ENCODE results near the gene COX5A. TPM values are rescaled to one million over a fixed set of nuclear protein-coding genes. Genes with fewer than 3 reads are reported as not detected.

Gene COX5A
- total RNA-seq, 1 donor from 2014 or later = 290 TPM

DNA sequence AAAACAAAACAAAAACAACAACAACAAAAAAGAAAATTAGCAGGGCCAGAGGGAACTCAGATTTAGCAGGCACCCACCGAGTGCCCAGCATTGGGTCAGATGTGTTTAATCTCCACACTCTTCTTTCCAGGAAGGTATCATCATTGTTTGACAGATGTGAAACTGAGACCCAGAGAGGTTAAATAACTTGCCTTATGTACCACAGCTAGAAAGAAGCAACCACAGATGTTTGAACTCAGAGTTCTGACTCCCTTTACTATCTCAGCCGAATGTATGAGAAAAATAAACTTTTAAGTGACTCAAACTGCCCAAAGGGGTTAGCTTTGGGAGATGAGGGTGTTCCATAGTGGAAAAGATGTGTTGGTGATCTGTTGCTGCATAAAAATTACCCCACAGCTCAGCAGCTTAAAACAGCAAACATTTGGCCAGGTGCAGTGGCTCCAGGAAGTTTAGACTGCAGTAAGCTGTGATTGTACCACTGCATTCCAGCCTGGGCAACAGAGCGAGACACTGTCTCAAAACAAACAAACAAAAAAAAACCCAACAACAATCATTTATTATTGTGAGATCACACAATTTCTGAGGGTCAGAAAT, 23.2 kb upstream of the COX5A start:
- H3K4me3 Mint-ChIP-seq = no peak overlapping the region
- peak overlapping the region; percentile 65 for H3K27ac Mint-ChIP-seq
- H3K27me3 Mint-ChIP-seq (ENCODE audit: insufficient read depth) = peaks cover 46% of the 10 kb centered on the region
- no peaks in the 10 kb centered on the region for H3K36me3 Mint-ChIP-seq (ENCODE audit: low read depth)
- intact Hi-C loops (cut with micrococcal nuclease) = loop anchor here (1.0 kb wide), 1 partner anchor 23 kb away; no protein-coding TSS in a partner anchor
- no peak for DNase-seq (ENCODE audit: low spot score)
- no peaks in the 10 kb centered on the region for H3K9me3 Mint-ChIP-seq
- H3K4me1 Mint-ChIP-seq (ENCODE audit: low read depth) = peaks cover 27% of the 10 kb centered on the region

DNA sequence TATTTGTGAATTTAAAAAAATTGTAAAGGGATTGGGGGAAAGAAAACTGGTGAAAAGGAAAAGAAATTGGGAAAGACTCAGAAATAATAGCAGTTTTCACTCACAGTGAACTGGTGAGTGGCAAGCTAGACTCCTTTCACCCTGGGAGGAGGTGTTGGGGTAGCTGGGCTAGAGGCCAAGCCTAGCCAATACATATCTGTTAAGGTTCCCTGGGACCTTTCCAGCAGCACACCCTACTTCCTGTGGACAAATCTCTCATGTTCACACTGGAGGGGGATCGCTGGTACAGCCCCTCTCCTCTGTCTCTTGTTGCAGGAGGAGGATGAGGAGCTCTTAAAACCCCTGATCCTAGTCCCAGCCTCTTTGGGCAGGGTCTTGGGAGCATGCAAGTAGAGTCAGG, 22.4 kb upstream of the COX5A start:
- intact Hi-C loops (cut with micrococcal nuclease) = no loop called here
- H3K9me3 Mint-ChIP-seq = no peaks in the 10 kb centered on the region
- H3K4me1 Mint-ChIP-seq (ENCODE audit: low read depth) = peaks cover 31% of the 10 kb centered on the region
- peaks cover 51% of the 10 kb centered on the region for H3K27me3 Mint-ChIP-seq (ENCODE audit: insufficient read depth)
- H3K4me3 Mint-ChIP-seq = no peak overlapping the region
- H3K36me3 Mint-ChIP-seq (ENCODE audit: low read depth) = peaks cover 2% of the 10 kb centered on the region
- H3K27ac Mint-ChIP-seq = peak overlapping the region; percentile 23
- DNase-seq (ENCODE audit: low spot score) = no peak

DNA sequence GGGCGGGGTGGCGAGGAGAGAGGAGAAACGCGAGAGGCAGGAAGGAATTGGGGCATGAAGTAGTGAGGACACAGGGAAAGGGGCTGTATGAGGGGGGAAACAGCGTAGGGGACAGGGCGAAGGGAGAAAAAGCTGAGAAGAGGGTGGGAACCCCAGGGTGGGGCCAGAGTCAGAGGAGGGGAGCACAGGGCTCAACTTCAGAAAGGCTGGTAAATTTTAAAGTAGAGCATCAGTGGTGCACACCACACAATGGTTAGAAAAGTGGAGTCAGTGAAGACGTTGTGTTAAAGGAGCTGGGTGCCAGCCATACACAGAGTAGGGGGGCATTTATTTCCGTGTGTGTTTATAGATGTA, 21.7 kb upstream of the COX5A start:
- peaks cover 36% of the 10 kb centered on the region for H3K4me1 Mint-ChIP-seq (ENCODE audit: low read depth)
- no peaks in the 10 kb centered on the region for H3K9me3 Mint-ChIP-seq
- intact Hi-C loops (cut with micrococcal nuclease) = no loop called here
- no peak overlapping the region for H3K27ac Mint-ChIP-seq
- no peak for DNase-seq (ENCODE audit: low spot score)
- H3K36me3 Mint-ChIP-seq (ENCODE audit: low read depth) = peaks cover 2% of the 10 kb centered on the region
- peaks cover 52% of the 10 kb centered on the region for H3K27me3 Mint-ChIP-seq (ENCODE audit: insufficient read depth)
- H3K4me3 Mint-ChIP-seq = no peak overlapping the region

DNA sequence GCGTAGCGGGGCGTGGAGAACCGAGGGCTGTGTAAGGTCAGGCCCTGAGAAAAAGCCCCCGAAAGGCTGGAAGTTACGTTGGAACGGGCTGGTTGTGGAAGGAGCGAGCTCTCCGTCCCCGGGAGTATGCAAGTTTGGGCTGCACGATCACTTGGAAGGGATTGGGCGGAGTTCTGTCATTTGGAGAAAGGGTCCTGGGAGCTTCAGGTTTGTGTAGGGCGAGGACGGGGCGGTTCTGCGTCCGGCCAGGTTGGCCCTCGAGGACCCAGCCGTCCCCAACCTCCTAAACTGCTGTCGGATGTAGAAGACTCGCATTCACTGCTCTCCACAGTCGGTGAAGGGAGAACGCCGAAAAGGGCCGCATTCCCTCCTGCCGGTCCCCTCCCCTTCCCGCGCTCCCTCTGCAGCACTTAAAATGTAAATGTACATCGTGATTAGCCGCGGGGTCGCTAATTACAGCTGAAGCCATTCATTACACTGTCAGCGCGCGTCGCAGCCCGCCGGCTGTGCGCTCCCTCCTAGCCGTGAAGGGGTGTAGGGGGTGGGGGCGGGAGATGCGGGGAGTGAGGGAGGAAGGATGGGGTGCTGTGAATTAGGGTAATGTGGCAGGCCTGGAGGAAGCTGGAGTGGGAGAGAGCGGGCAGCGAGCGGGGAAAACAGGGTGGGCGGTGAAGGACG, 21.2 kb upstream of the COX5A start:
- DNase-seq (ENCODE audit: low spot score) = no peak
- H3K27me3 Mint-ChIP-seq (ENCODE audit: insufficient read depth) = peaks cover 52% of the 10 kb centered on the region
- no peaks in the 10 kb centered on the region for H3K9me3 Mint-ChIP-seq
- H3K4me1 Mint-ChIP-seq (ENCODE audit: low read depth) = peaks cover 36% of the 10 kb centered on the region
- H3K4me3 Mint-ChIP-seq = peak overlapping the region; percentile 53
- H3K36me3 Mint-ChIP-seq (ENCODE audit: low read depth) = peaks cover 2% of the 10 kb centered on the region
- peak overlapping the region; percentile 29 for H3K27ac Mint-ChIP-seq
- intact Hi-C loops (cut with micrococcal nuclease) = no loop called here

DNA sequence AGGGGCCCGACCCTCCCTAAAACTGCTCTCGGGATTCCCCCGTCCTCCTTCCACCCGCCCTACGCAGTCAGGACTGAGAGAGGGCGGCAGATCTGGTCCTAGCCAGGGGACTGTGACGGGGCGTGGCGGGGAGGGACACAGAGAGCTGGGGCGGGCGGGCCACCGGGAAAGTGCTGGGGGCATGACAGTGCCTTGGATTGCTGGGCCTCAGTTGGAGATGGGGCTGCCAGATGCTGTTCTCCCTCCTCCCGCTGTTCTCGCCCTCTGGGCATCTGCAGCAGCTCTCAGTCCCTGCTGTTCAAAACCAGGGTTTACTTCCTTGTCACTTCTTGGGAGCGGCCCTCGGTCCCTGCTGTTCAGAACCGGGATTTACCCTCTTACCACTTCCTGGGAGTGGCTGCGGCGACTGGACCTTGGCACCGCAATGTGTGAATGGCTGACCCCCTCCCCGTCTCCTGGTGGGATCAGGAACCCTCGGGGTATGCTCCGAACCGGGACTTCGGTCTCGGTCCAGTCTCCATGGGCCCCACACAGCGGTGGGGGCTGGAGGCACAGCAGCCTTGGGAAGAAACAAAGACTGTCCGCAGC, 20.5 kb upstream of the COX5A start:
- no peak for DNase-seq (ENCODE audit: low spot score)
- intact Hi-C loops (cut with micrococcal nuclease) = no loop called here
- no peak overlapping the region for H3K27ac Mint-ChIP-seq
- no peak overlapping the region for H3K4me3 Mint-ChIP-seq
- H3K36me3 Mint-ChIP-seq (ENCODE audit: low read depth) = peaks cover 2% of the 10 kb centered on the region
- H3K4me1 Mint-ChIP-seq (ENCODE audit: low read depth) = peaks cover 36% of the 10 kb centered on the region
- H3K27me3 Mint-ChIP-seq (ENCODE audit: insufficient read depth) = peaks cover 52% of the 10 kb centered on the region
- H3K9me3 Mint-ChIP-seq = no peaks in the 10 kb centered on the region

DNA sequence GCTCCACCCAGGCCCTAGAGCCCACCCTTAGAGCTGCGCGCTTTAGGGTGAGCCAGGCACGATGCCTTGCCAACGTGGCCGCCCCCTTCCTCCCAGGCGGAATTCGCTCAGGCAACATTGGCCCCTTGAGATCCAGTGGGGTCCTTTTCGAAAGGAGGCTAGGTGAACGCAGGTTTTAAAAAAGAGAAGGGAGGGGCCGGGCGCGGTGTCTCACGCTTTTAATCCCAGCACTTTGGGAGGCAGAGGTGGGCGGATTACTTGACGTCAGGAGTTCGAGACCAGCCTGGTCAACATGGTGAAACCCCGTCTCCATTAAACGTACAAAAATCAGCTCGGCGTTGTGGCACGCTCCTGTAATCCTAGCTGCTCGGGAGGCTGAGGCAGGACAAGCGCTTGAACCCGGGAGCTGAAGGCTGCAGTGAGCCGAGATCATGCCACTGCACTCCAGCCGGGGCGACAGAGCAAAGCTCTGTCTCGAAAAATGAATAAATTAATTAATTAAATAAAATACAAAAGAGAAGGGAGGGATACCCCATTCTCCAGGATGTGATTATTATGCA, 19.7 kb upstream of the COX5A start:
- Mint-ChIP-seq H3K4me1 (ENCODE audit: low read depth) (peaks cover 36% of the 10 kb centered on the region), H3K27me3 (ENCODE audit: insufficient read depth) (peaks cover 46% of the 10 kb centered on the region), H3K4me3 (peak overlapping the region; percentile 30), H3K27ac (peak overlapping the region; percentile 52), H3K36me3 (ENCODE audit: low read depth) (peaks cover 2% of the 10 kb centered on the region), H3K9me3 (no peaks in the 10 kb centered on the region)
- DNase-seq (ENCODE audit: low spot score) = no peak
- intact Hi-C loops (cut with micrococcal nuclease) = no loop called here

DNA sequence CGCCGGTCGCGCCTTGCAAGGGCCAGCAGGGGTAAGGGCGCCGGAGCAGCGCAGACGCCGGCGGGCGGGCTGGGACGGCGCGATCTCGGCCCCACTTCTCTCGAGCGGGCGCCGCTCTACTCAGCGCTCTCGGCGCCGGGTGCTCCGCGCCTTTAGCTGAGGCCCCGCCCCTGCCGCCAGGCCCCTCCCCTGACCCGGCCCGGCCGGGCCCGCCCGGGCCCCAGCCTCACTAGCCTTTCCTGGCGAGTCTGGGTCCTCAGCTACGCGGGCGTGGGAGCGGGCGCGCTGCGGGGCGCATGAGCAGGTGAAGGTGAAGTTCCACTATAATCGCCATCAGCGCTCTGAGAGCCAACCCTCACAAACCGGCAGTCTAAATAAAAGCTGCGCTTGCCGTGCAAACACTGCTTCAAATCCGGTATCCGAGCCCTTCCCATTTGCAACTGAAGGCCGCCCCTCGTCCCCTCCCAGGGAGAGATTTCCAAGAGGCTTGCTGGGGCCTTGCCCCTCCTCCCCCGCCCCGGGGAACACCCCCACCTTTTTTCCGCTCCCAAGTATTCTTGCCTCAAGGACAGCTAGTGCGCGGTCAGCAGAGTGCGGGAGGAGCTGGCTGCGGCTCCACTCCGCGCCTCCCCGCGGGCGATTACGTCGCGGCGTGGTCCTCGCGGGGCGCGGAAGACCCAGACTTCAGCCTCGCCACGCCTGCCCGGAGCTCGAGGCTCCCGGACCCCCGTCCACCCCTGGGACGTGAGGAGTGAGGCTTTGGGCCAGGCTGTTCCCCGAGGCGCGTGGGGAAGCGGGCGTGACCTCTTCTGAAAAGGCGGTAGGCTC, 19.0 kb upstream of the COX5A start, which contains the start of gene RPP25:
RPP25 (minus strand) TSS at position 125 of the 828 bp plus-strand sequence. CDS start 189 bp downstream, outside the sequence.
- H3K4me3 Mint-ChIP-seq = peak within 1 kb of the TSS; percentile 70
- intact Hi-C loops (cut with micrococcal nuclease) = loop anchor here (1.0 kb wide), 5 partner anchors 19 to 248 kb away; partner anchors contain the start of genes COX5A, PPCDC and SCAMP5
- H3K27ac Mint-ChIP-seq = no peak within 1 kb of the TSS
- H3K9me3 Mint-ChIP-seq = no peaks in the 10 kb centered on the region
- peaks cover 36% of the 10 kb centered on the region for H3K4me1 Mint-ChIP-seq (ENCODE audit: low read depth)
- H3K36me3 Mint-ChIP-seq (ENCODE audit: low read depth) = peaks cover 2% of the 10 kb centered on the region
- peaks cover 44% of the 10 kb centered on the region for H3K27me3 Mint-ChIP-seq (ENCODE audit: insufficient read depth)
- DNase-seq (ENCODE audit: low spot score) = peak; percentile 69

DNA sequence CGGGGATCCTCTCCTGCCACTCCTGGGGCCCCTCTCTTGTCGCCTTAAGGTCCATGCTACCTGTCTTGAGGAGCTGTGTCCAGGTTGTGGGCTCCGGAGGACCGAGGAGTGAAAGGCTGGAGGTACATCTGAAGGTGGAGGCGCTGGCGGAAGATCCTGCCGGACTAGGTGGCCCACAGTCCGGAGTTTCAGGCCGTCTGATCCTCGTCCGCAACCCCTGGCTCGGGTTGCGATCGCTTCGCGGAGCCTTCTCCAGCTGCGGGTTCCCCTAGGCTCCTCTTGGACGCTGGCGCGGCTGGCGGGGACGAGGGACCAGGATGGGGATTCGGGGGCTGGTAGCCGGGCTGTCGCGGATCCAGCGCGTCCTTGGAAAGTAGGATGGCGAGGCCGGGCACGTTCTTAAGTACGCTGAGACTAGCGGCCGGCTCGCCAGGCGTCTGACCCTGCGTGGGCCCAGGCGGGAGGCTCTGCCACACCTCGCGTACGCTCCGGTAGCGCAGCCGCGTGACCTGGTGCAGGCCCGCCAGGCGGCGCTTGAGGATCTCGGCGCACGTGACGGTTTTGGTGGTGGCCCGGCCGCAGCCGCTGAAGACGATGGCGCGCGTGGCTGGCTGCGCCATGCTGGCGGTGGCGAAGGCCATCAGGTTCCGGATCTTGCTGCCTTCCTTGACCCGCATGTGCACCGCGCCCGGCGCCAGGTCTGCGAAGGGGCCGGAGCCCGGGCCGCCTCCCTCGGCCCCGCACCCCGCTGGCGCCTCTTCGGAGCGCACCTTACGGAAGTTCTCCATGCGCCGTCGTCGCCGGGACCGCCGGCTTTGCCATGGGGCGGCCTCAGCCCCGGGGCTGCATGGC, 18.1 kb upstream of the COX5A start:
- Mint-ChIP-seq H3K36me3 (ENCODE audit: low read depth) (peaks cover 2% of the 10 kb centered on the region), H3K27me3 (ENCODE audit: insufficient read depth) (peaks cover 41% of the 10 kb centered on the region), H3K4me1 (ENCODE audit: low read depth) (peaks cover 29% of the 10 kb centered on the region), H3K9me3 (no peaks in the 10 kb centered on the region), H3K27ac (no peak overlapping the region), H3K4me3 (peak overlapping the region; percentile 64)
- DNase-seq (ENCODE audit: low spot score) = peak; percentile 54
- intact Hi-C loops (cut with micrococcal nuclease) = loop anchor here (1.0 kb wide), 5 partner anchors 18 to 249 kb away; partner anchors contain the start of genes COX5A, PPCDC and SCAMP5

DNA sequence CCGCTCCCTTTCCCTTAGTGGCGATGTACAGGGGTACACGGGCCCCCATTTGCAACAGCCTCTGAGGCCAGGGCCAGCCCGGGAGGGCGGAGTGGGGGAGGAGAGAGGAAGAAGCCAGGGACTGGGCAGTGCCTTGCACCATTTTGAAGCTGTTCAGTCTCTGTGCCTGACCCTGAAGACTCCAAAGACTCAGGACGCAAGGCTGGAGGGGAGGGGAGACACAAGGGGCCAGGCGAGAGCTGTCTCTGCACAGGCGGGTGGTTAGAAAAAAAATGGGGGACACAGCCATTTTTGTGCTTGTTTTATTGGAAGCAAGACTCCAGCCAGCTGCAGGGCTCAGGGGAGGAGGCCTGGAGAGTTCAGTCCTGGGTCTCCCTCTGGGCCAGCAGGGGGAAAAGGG, 17.1 kb upstream of the COX5A start:
- peaks cover 32% of the 10 kb centered on the region for H3K27me3 Mint-ChIP-seq (ENCODE audit: insufficient read depth)
- no peak for DNase-seq (ENCODE audit: low spot score)
- H3K36me3 Mint-ChIP-seq (ENCODE audit: low read depth) = peaks cover 2% of the 10 kb centered on the region
- intact Hi-C loops (cut with micrococcal nuclease) = no loop called here
- no peak overlapping the region for H3K27ac Mint-ChIP-seq
- peak overlapping the region; percentile 64 for H3K4me3 Mint-ChIP-seq
- peaks cover 25% of the 10 kb centered on the region for H3K4me1 Mint-ChIP-seq (ENCODE audit: low read depth)
- H3K9me3 Mint-ChIP-seq = no peaks in the 10 kb centered on the region

DNA sequence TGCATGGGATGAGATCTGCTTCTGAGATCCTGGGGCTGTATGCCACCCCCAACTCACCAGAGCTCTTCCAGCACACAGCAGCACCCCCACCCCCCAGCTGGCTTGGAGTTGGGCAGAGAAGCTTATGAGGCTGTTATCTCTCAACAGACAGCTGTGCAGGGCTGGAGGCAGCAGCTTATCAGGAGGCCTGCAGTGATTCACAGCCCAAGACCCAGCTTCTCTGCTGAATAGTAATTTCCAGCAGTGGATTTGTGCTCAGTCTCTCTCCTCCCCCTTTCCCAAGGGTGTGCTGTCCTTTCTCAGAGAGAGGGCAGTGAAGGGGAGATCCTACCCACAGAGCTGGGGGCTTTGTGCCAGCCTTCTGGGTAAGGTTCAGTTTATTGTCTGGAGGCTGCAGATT, 16.6 kb upstream of the COX5A start:
- H3K36me3 Mint-ChIP-seq (ENCODE audit: low read depth) = peaks cover 2% of the 10 kb centered on the region
- H3K27me3 Mint-ChIP-seq (ENCODE audit: insufficient read depth) = peaks cover 27% of the 10 kb centered on the region
- peaks cover 24% of the 10 kb centered on the region for H3K4me1 Mint-ChIP-seq (ENCODE audit: low read depth)
- H3K9me3 Mint-ChIP-seq = no peaks in the 10 kb centered on the region
- no peak overlapping the region for H3K27ac Mint-ChIP-seq
- H3K4me3 Mint-ChIP-seq = peak overlapping the region; percentile 64
- intact Hi-C loops (cut with micrococcal nuclease) = loop anchor here (5.0 kb wide), 1 partner anchor 582 kb away; no protein-coding TSS in a partner anchor
- DNase-seq (ENCODE audit: low spot score) = no peak

DNA sequence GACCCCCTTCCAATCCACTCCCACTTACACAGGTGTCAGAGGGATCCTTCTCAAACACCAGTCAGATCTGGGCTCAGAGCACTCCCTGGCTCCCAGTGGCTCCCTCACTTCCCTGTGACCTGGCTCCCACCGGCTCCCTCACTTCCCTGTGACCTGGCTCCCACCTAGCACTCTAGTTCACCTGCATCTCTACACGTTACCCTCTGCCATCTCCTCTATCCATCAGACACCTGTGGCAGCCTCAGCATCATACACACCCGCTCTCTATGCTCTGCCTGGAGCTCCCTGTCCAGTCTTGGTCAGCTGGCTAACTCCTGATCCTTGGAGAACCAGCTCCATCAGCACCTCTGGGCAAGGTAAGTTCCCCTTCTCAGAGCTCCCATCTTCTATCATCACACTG, 13.1 kb upstream of the COX5A start:
- H3K36me3 Mint-ChIP-seq (ENCODE audit: low read depth) = peaks cover 2% of the 10 kb centered on the region
- H3K27me3 Mint-ChIP-seq (ENCODE audit: insufficient read depth) = peaks cover 6% of the 10 kb centered on the region
- H3K9me3 Mint-ChIP-seq = no peaks in the 10 kb centered on the region
- no peak for DNase-seq (ENCODE audit: low spot score)
- peaks cover 14% of the 10 kb centered on the region for H3K4me1 Mint-ChIP-seq (ENCODE audit: low read depth)
- intact Hi-C loops (cut with micrococcal nuclease) = loop anchor here (2.0 to 5.0 kb wide), 2 partner anchors 44 to 579 kb away; partner anchors contain the start of gene FAM219B
- no peak overlapping the region for H3K27ac Mint-ChIP-seq
- H3K4me3 Mint-ChIP-seq = no peak overlapping the region

Data from activated T-helper 1 cell treated with anti-CD3 and anti-CD28 coated beads, Interleukin-12 subunit alpha, Interleukin-12 subunit beta, Interleukin-2, Interleukin-4 antibody, amounts not matched to agents 30 ng/mL and 10 ng/mL and 1 ng/mL, durations not matched to agents 14 hours and 24 hours and 36 hours (primary cell).